Head of caudate nucleus (tissue), 42 donors: ENCODE results near the gene C16orf54.
"Not testable (repeated sequence)": the region's sequence is repeated elsewhere in the genome, so short reads cannot be mapped to it uniquely, and the experiment has no call there.

Experiments used
- DNase-seq, 42 donors: peaks; one replicate each; pipeline versions ENCODE4 v3.0.0 to v3.0.0-alpha.2; 2020 to 2021; ENCODE audit warnings: mixed read lengths in 7 of 42
- intact Hi-C: fragments of 100-400 bp; cut with DNase I; formaldehyde crosslinking; loops from one replicate; pipeline ENCODE4 v1.15.0; 2022

Gene C16orf54

DNA sequence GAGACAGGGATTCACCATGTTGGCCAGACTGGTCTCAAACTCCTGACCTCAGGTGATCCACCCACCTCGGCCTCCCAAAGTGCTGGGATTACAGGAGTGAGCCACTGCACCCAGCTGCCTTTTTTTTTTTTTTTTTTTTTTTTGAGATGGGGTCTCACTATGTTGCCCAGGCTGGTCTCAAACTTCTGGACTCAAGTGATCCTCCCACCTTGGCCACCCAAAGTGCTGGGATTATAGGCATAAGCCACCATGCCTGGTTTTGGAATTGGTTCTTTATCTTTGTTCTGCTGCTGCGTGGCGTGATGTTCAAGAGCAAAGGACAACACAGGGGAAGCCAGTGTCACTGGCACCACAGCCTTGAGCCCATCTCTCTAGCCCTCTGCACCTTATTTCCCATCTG lies 50.1 kb downstream of the C16orf54 start:
- intact Hi-C loops, DNase-seq: not testable (repeated sequence)

DNA sequence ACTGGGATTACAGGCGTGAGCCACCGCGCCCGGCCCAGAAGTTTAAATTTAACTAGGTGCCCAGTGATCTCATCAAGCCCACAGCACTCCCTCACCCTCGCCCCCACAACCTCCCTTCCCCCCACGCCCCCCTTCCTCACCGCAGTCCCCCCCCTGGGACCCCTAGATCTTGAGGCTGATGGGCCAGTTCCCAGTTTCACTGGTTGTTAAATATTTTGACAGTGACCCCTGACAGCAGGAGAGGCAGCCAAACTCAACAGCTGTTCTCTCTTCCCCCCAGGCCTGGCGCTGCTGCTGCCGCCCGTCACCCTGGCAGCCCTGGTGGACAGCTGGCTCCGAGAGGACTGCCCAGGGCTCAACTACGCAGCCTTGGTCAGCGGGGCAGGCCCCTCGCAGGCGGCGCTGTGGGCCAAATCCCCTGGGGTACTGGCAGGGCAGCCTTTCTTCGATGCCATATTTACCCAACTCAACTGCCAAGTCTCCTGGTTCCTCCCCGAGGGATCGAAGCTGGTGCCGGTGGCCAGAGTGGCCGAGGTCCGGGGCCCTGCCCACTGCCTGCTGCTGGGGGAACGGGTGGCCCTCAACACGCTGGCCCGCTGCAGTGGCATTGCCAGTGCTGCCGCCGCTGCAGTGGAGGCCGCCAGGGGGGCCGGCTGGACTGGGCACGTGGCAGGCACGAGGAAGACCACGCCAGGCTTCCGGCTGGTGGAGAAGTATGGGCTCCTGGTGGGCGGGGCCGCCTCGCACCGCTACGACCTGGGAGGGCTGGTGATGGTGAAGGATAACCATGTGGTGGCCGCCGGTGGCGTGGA lies 51.2 kb downstream of the C16orf54 start:
- DNase-seq: peak in 7 of 42 donors; percentile 12 to 42 (median 26)
- intact Hi-C loops: no loop called here

DNA sequence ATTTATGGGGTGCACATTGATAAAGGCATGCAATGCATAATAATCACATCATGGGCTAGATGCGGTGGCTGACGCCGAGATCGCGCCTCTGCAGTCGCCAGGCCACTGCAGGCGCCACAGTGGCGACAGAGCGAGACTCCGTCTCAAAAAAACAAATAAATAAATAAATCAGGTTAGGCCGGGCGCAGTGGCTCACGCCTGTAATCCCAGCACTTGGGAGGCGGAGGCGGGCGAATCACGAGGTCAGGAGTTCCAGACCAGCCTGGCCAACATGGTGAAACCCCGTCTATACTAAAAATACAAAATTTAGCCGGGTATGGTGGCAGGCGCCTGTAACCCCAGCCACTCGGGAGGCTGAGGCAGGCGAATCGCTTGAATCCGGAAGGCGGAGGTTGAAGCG lies 53.2 kb downstream of the C16orf54 start:
- DNase-seq, intact Hi-C loops: not testable (repeated sequence)
